HepG2 (cell line): ENCODE measurements around the gene CLCC1. TPM values are rescaled to one million over a fixed set of nuclear protein-coding genes. Genes with fewer than 3 reads are reported as not detected.

Experiments used
- ATAC-seq: fragments of 200-7000 bp; cut with Tn5 transposase; 3 replicates; pipeline ENCODE4 v1.9.1; 2020; ENCODE audit warnings: mild to moderate bottlenecking, moderate library complexity
- BruUV-seq: library from RNA; stranded (reverse); fragments of 400-500 nt; replicated peaks from 2 replicates; lab custom pipeline; 2021; lab: Mats Ljungman, UMichigan
- CTCF ChIA-PET: fragments of 300-600 bp; formaldehyde crosslinking; extraction: SDS; loops from one replicate; lab custom pipeline; 2021; ENCODE audit warnings: low total read pairs, inconsistent platforms, low intra/inter-chr PET ratio; lab: Yijun Ruan, JAX
- POLR2A ChIA-PET: fragments of 350-600 bp; sonication (Branson Sonifier 250); formaldehyde crosslinking; loops from one replicate; lab custom pipeline; 2020; ENCODE audit warnings: antibody characterized with exemption, inconsistent platforms; lab: Yijun Ruan, JAX
- DNase-seq: peaks from one replicate; pipeline ENCODE4 v3.0.0-alpha.2; 2015; ENCODE audit warnings: low spot score
- FAIRE-seq: peaks from 3 replicates; lab custom pipeline; 2011; peaks lifted over from hg19 to GRCh38; lab: Jason Lieb, UNC
- H2AFZ ChIP-seq: one replicate; pipeline ENCODE4 v1.6.1; 2011; ENCODE audit warnings: low read length, inconsistent platforms
- H3K27ac ChIP-seq: fragments of 300-600 bp; 3 replicates; pipeline ENCODE4 v1.8.0; 2011; ENCODE audit warnings: mixed run types, mild to moderate bottlenecking, mixed read lengths, low read length, inconsistent platforms; ENCODE audit not compliant: insufficient read depth; ENCODE audit errors: extremely low read length
- H3K27me3 ChIP-seq, 2 experiments: fragments of 200-600 bp in 1 of 2; 2 replicates in 1 of 2; 3 replicates in 1 of 2; pipeline versions ENCODE4 v1.6.0 to v1.8.0; 2011; ENCODE audit warnings: low read length in 2 of 2, mild to moderate bottlenecking in 2 of 2, moderate library complexity in 2 of 2, inconsistent platforms in 1 of 2; ENCODE audit not compliant: insufficient read depth in 2 of 2, control insufficient read depth in 1 of 2
- H3K36me3 ChIP-seq, 2 experiments: fragments of 200-600 bp in 1 of 2; replicated peaks in 1 of 2; 2 replicates in 1 of 2; 3 replicates in 1 of 2; pipeline versions ENCODE4 v1.5.1 to v1.8.0; 2011; ENCODE audit warnings: low read length in 2 of 2, inconsistent platforms in 1 of 2; ENCODE audit not compliant: insufficient read depth in 2 of 2, control insufficient read depth in 1 of 2
- H3K4me1 ChIP-seq: 2 replicates; pipeline ENCODE4 v1.5.1; 2012; ENCODE audit warnings: low read length, inconsistent platforms; ENCODE audit not compliant: insufficient read depth
- H3K4me2 ChIP-seq: 2 replicates; pipeline ENCODE4 v1.6.0; 2011; ENCODE audit warnings: low read depth, low read length, inconsistent platforms
- H3K4me3 ChIP-seq, 3 experiments: fragments of 200-600 bp in 1 of 3; sonication (generic), shearing (Covaris generic) in 1 of 3; replicated peaks in 1 of 3; 2 replicates each; pipeline ENCODE4 v1.5.1; 2011 to 2016; ENCODE audit warnings: low read length in 3 of 3, inconsistent platforms in 2 of 3, low read depth in 2 of 3, mild to moderate bottlenecking in 2 of 3, control low read depth in 1 of 3, mixed read lengths in 1 of 3; ENCODE audit not compliant: insufficient read depth in 1 of 3
- H3K79me2 ChIP-seq: one replicate; pipeline ENCODE4 v1.6.1; 2011; ENCODE audit warnings: low read length, inconsistent platforms; ENCODE audit not compliant: insufficient read depth
- H3K9ac ChIP-seq: 2 replicates; pipeline ENCODE4 v1.6.0; 2011; ENCODE audit warnings: mild to moderate bottlenecking, low read depth, low read length, inconsistent platforms; ENCODE audit not compliant: insufficient read depth
- H3K9me3 ChIP-seq: 2 replicates; pipeline ENCODE4 v1.5.1; 2012; ENCODE audit warnings: mild to moderate bottlenecking, low read length
- H4K20me1 ChIP-seq: 2 replicates; pipeline ENCODE4 v1.6.0; 2011; ENCODE audit warnings: inconsistent platforms, mild to moderate bottlenecking, low read length, moderate library complexity; ENCODE audit not compliant: insufficient read depth
- HNRNPLL ChIP-seq: fragments of 200-400 bp; formaldehyde crosslinking; IDR thresholded peaks from 2 replicates; pipeline ENCODE4 v1.6.1; 2017; ENCODE audit warnings: mild to moderate bottlenecking, low read depth, low read length; ENCODE audit not compliant: poor library complexity, severe bottlenecking
- YY1 ChIP-seq: IDR thresholded peaks from 2 replicates; pipeline ENCODE4 v1.6.1; 2011; ENCODE audit warnings: low read length, low read depth, moderate library complexity, mild to moderate bottlenecking; ENCODE audit not compliant: insufficient read depth, insufficient replicate concordance
- ZNF205 ChIP-seq: IDR thresholded peaks from 2 replicates; pipeline ENCODE4 v1.6.1; 2018; ENCODE audit warnings: missing biosample characterization, missing genetic modification reagents
- WGBS: methylation state at CpG from one replicate; pipeline ENCODE4 v1.1.6; 2017; ENCODE audit warnings: low lambda C conversion rate; 5-methylcytosine and 5-hydroxymethylcytosine counted together
- in situ Hi-C: cut with HindIII; loops from 2 replicates; pipeline ENCODE4 v1.10.0; 2017; ENCODE audit warnings: low pct_unique_long_range_greater_than_20kb; ENCODE audit not compliant: extremely low pct_ligation_motif_present
- intact Hi-C: fragments of 100-400 bp; cut with micrococcal nuclease; formaldehyde crosslinking; loops from one replicate; pipeline ENCODE4 v1.10.0; 2022; ENCODE audit not compliant: unreplicated experiment
- polyA plus RNA-seq, 8 experiments: library from polyadenylated mRNA; depleted of rRNA in 3 of 8; stranded (reverse) in 7 of 8; unstranded in 1 of 8; fragments of >200 nt; fragmentation: Illumina TruSeq in 4 of 8; extraction: Trizol in 4 of 8; gene quantifications; 2 replicates each; pipeline versions ENCODE4 v1.2.1 to v1.2.3, GENCODE V29; 2011 to 2016; ENCODE audit warnings: low read depth in 4 of 8, missing spikeins in 1 of 8, mixed read lengths in 1 of 8; ENCODE audit not compliant: insufficient read depth in 1 of 8
- total RNA-seq, 5 experiments: library from RNA; depleted of rRNA; stranded (reverse); fragments of >200 nt; fragmentation: Illumina TruSeq; extraction: Trizol; gene quantifications; 2 replicates each; pipeline ENCODE4 v1.2.3, GENCODE V29; 2016; ENCODE audit warnings: low read depth in 1 of 5
- TF ChIP-seq, protein P1 (sequence below): IDR thresholded peaks from 2 replicates; pipeline ENCODE4 v1.6.1; 2016; ENCODE audit warnings: low read depth
- TF ChIP-seq, protein P2 (sequence below): sonication (generic); formaldehyde crosslinking; IDR thresholded peaks from 2 replicates; pipeline ENCODE4 v1.4.0; 2020; ENCODE audit warnings: missing genetic modification reagents

The CLCC1 gene
- total and polyA plus RNA-seq, 2 of the 13 experiments (the other 11 are each of a cell fraction or from before 2014, with no cell fraction given) = 16.0 to 25.8 TPM

DNA sequence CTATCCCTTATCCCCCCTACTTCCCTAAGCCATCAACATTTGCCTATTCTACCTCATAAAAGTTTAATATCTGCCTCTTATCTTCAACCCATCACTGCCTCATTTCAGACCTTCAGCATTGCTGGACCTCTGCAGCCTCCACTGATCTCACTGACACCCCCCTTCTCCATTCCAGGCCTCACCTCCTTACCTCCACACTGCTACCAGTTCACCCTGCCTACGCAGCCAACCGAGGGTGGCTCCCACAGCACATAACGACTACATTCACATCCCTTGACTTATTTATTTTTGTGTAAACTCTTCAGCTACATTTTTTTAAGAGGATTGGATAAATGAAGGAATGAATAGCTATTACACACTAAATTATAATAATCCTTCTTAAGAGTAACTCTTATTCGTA, 14.2 kb downstream of the CLCC1 start:
- Histone ChIP-seq H3K36me3 (peaks cover 5 to 35% of the 10 kb centered on the region in 2 experiments; a peak in 4 of 5 replicates), H3K9ac (no peak overlapping the region), H3K4me1 (peaks cover 10% of the 10 kb centered on the region), H4K20me1 (peaks cover 5% of the 10 kb centered on the region; the same call in 1 of the 2 replicates), H3K4me2 (no peak overlapping the region), H3K27ac (no peak overlapping the region), H2AFZ (no peak overlapping the region), H3K27me3 (no peaks in the 10 kb centered on the region), H3K79me2 (peaks cover 20% of the 10 kb centered on the region), H3K9me3 (no peaks in the 10 kb centered on the region), H3K4me3 (no peak overlapping the region)
- no TSS peak for BruUV-seq
- whole genome bisulfite sequencing = 96% methylated on average over 4 of the region's 4 CpGs
- ATAC-seq (no peak), FAIRE-seq (no peak), DNase-seq (no peak)
- TF ChIP-seq ZNF205 (CRISPR knock-in tag) = no peak
- no peak for TF ChIP-seq HNRNPLL
- TF ChIP-seq, protein P1, sequence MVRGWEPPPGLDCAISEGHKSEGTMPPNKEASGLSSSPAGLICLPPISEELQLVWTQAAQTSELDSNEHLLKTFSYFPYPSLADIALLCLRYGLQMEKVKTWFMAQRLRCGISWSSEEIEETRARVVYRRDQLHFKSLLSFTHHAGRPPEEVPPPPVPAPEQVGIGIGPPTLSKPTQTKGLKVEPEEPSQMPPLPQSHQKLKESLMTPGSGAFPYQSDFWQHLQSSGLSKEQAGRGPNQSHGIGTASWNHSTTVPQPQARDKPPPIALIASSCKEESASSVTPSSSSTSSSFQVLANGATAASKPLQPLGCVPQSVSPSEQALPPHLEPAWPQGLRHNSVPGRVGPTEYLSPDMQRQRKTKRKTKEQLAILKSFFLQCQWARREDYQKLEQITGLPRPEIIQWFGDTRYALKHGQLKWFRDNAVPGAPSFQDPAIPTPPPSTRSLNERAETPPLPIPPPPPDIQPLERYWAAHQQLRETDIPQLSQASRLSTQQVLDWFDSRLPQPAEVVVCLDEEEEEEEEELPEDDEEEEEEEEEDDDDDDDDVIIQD = no peak
- TF ChIP-seq, protein P2, sequence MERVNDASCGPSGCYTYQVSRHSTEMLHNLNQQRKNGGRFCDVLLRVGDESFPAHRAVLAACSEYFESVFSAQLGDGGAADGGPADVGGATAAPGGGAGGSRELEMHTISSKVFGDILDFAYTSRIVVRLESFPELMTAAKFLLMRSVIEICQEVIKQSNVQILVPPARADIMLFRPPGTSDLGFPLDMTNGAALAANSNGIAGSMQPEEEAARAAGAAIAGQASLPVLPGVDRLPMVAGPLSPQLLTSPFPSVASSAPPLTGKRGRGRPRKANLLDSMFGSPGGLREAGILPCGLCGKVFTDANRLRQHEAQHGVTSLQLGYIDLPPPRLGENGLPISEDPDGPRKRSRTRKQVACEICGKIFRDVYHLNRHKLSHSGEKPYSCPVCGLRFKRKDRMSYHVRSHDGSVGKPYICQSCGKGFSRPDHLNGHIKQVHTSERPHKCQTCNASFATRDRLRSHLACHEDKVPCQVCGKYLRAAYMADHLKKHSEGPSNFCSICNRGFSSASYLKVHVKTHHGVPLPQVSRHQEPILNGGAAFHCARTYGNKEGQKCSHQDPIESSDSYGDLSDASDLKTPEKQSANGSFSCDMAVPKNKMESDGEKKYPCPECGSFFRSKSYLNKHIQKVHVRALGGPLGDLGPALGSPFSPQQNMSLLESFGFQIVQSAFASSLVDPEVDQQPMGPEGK = no peak
- TF ChIP-seq YY1 = no peak
- intact Hi-C loops = no loop called here
- in situ Hi-C loops = no loop called here
- ChIA-PET POLR2A (no interaction called here), CTCF (no interaction called here)
